HepG2 (cell line): ENCODE results near the gene TPH1. TPM values are rescaled to one million over a fixed set of nuclear protein-coding genes. Genes with fewer than 3 reads are reported as not detected.

Experiments used
- AGO2 ChIP-seq: fragments of 200-400 bp; formaldehyde crosslinking; optimal IDR thresholded peaks from 2 replicates; pipeline ENCODE3; 2017; ENCODE audit warnings: mild to moderate bottlenecking, low read depth, low read length, moderate library complexity
- ARNT2 ChIP-seq: sonication (generic); formaldehyde crosslinking; IDR thresholded peaks from 2 replicates; pipeline ENCODE4 v1.8.0; 2022; ENCODE audit warnings: mild to moderate bottlenecking, low read depth, missing genetic modification reagents, moderate library complexity
- BORCS8-MEF2B ChIP-seq: sonication (generic); formaldehyde crosslinking; IDR thresholded peaks from 2 replicates; pipeline ENCODE4 v1.8.0; 2022; ENCODE audit warnings: mild to moderate bottlenecking, missing genetic modification reagents
- ELF1 ChIP-seq: sonication (generic); formaldehyde crosslinking; IDR thresholded peaks from 2 replicates; pipeline ENCODE4 v1.4.0; 2020; ENCODE audit warnings: missing genetic modification reagents
- FIP1L1 ChIP-seq: fragments of 200-400 bp; formaldehyde crosslinking; IDR thresholded peaks from 2 replicates; pipeline ENCODE4 v1.6.1; 2018; ENCODE audit warnings: low read depth, mild to moderate bottlenecking, low read length, moderate library complexity, borderline replicate concordance; ENCODE audit not compliant: insufficient read depth
- GATA4 ChIP-seq: sonication (generic); IDR thresholded peaks from 2 replicates; pipeline ENCODE4 v1.6.1; 2016; ENCODE audit warnings: antibody characterized with exemption, low read depth, borderline replicate concordance
- HOXD1 ChIP-seq: sonication (generic); formaldehyde crosslinking; IDR thresholded peaks from 2 replicates; pipeline ENCODE4 v1.5.0; 2020; ENCODE audit warnings: missing genetic modification reagents
- IRX3 ChIP-seq: sonication (generic); formaldehyde crosslinking; IDR thresholded peaks from 2 replicates; pipeline ENCODE4 v1.8.1; 2023; ENCODE audit warnings: mild to moderate bottlenecking, low read depth, missing genetic modification reagents, borderline replicate concordance
- POLR2A ChIP-seq, 2 experiments: IDR thresholded peaks; 2 replicates each; pipeline ENCODE4 v1.6.1; 2011; ENCODE audit warnings: low read depth in 2 of 2, low read length in 2 of 2, mild to moderate bottlenecking in 1 of 2, moderate library complexity in 1 of 2; ENCODE audit not compliant: insufficient read depth in 1 of 2
- REL ChIP-seq: sonication (generic); formaldehyde crosslinking; conservative IDR thresholded peaks from 2 replicates; pipeline ENCODE4 v1.8.0; 2022; ENCODE audit warnings: mild to moderate bottlenecking, missing genetic modification reagents, moderate library complexity
- SKIL ChIP-seq: sonication (generic); formaldehyde crosslinking; IDR thresholded peaks from 2 replicates; pipeline ENCODE4 v1.8.0; 2022; ENCODE audit warnings: missing genetic modification reagents, mild to moderate bottlenecking, moderate library complexity, borderline replicate concordance
- SRF ChIP-seq: IDR thresholded peaks from 2 replicates; pipeline ENCODE4 v1.6.1; 2011; ENCODE audit warnings: mild to moderate bottlenecking, low read depth, low read length, moderate library complexity
- TCF12 ChIP-seq, 2 experiments: fragments of 450-650 bp in 1 of 2; sonication (generic) in 1 of 2; formaldehyde crosslinking in 1 of 2; IDR thresholded peaks; 2 replicates each; pipeline versions ENCODE4 v1.6.1 to v1.8.0; 2017 to 2022; ENCODE audit warnings: antibody characterized with exemption in 1 of 2, mild to moderate bottlenecking in 1 of 2, missing genetic modification reagents in 1 of 2, moderate library complexity in 1 of 2
- THAP7 ChIP-seq: sonication (generic); formaldehyde crosslinking; IDR thresholded peaks from 2 replicates; pipeline ENCODE4 v1.8.1; 2023; ENCODE audit warnings: mild to moderate bottlenecking, missing genetic modification reagents
- ZBED4 ChIP-seq: sonication (generic); formaldehyde crosslinking; IDR thresholded peaks from 2 replicates; pipeline ENCODE4 v1.4.0; 2020; ENCODE audit warnings: missing genetic modification reagents, borderline replicate concordance
- ZFP90 ChIP-seq: sonication (generic); formaldehyde crosslinking; IDR thresholded peaks from 2 replicates; pipeline ENCODE4 v1.8.0; 2022; ENCODE audit warnings: missing genetic modification reagents, mild to moderate bottlenecking, inconsistent platforms, borderline replicate concordance
- ZFYVE20 ChIP-seq: sonication (generic); formaldehyde crosslinking; IDR thresholded peaks from 2 replicates; pipeline ENCODE4 v1.8.0; 2023; ENCODE audit warnings: low read depth, mild to moderate bottlenecking, moderate library complexity, missing genetic modification reagents, borderline replicate concordance
- ZNF513 ChIP-seq: sonication (generic); formaldehyde crosslinking; conservative IDR thresholded peaks from 2 replicates; pipeline ENCODE4 v1.5.0; 2020; ENCODE audit warnings: missing genetic modification reagents
- ZNF557 ChIP-seq: sonication (generic); formaldehyde crosslinking; IDR thresholded peaks from 2 replicates; pipeline ENCODE4 v1.4.0; 2020; ENCODE audit warnings: missing genetic modification reagents
- ZSCAN31 ChIP-seq: sonication (generic); formaldehyde crosslinking; IDR thresholded peaks from 2 replicates; pipeline ENCODE4 v1.5.0; 2020; ENCODE audit warnings: low read depth, mild to moderate bottlenecking, missing genetic modification reagents
- polyA plus RNA-seq, 8 experiments: library from polyadenylated mRNA; depleted of rRNA in 3 of 8; stranded (reverse) in 7 of 8; unstranded in 1 of 8; fragments of >200 nt; fragmentation: Illumina TruSeq in 4 of 8; extraction: Trizol in 4 of 8; gene quantifications; 2 replicates each; pipeline versions ENCODE4 v1.2.1 to v1.2.3, GENCODE V29; 2011 to 2016; ENCODE audit warnings: low read depth in 4 of 8, missing spikeins in 1 of 8, mixed read lengths in 1 of 8; ENCODE audit not compliant: insufficient read depth in 1 of 8
- total RNA-seq, 5 experiments: library from RNA; depleted of rRNA; stranded (reverse); fragments of >200 nt; fragmentation: Illumina TruSeq; extraction: Trizol; gene quantifications; 2 replicates each; pipeline ENCODE4 v1.2.3, GENCODE V29; 2016; ENCODE audit warnings: low read depth in 1 of 5

Gene TPH1
- total and polyA plus RNA-seq, 2 of the 13 experiments (the other 11 are each of a cell fraction or from before 2014, with no cell fraction given), result 0.26 to 0.53 TPM

- TF ChIP-seq ZNF513 (CRISPR knock-in tag) (no peak), ZBED4 (peak; percentile 26; the same call in 1 of the 2 replicates), HOXD1 (no peak), THAP7 (CRISPR knock-in tag) (no peak), FIP1L1 (no peak), BORCS8-MEF2B (0 out of 2 replicates have a peak, but pooled peaks have one; percentile 7), IRX3 (CRISPR knock-in tag) (0 out of 2 replicates have a peak, but pooled peaks have one; percentile 1), POLR2A (IDR thresholded peaks at IDR 0.05; ENCODE audit: insufficient read depth in 1 of 2, low read depth in 2 of 2, low read length in 2 of 2) (peak in 1 of 2 experiments; percentile 5; a peak in 1 of 4 replicates), ZSCAN31 (CRISPR knock-in tag) (no peak), TCF12 (IDR thresholded peaks at IDR 0.05) (no peak), TCF12 (CRISPR knock-in tag; IDR thresholded peaks at IDR 0.05) (no peak; the same call in 1 of the 2 replicates), AGO2 (peak; percentile 40), ZFYVE20 (CRISPR knock-in tag) (no peak), REL (CRISPR knock-in tag) (0 out of 2 replicates have a peak, but pooled peaks have one; percentile 19), ARNT2 (CRISPR knock-in tag) (0 out of 2 replicates have a peak, but pooled peaks have one; percentile 1), ZNF557 (CRISPR knock-in tag) (no peak), SKIL (CRISPR knock-in tag) (0 out of 2 replicates have a peak, but pooled peaks have one; percentile 63), ELF1 (CRISPR knock-in tag) (0 out of 2 replicates have a peak, but pooled peaks have one; percentile 3), SRF (no peak), GATA4 (no peak), ZFP90 (CRISPR knock-in tag) (no peak)
Measured at GRCh38 chr11:18012122-18012905, 33.8 kb downstream of the TPH1 start (continued).
